ENCODE results near the gene ZNF385C.

DNA sequence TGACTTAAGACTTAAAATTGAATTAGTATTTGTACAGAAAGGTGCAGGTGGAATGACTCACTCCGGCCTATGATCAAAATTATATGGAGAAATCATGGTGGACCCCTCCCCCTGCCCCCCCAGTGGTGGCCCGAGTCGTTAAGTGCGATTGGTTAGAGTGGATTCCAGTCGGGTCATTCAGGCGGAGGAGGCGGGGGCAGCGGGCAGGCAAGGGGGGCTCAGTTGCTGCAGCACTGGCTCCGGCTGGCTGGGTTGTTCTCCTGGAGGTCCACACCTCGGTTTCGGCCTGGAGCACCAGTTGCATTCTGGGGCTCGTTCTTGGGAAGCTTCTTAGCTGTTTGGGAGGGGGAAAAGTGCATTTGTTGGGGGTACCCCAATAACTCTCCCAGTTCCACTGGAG lies 27.3 kb upstream of the ZNF385C start:
- TF ChIP-seq CTCF (IDR thresholded peaks at IDR 0.05) (no peak), JUNB (IDR thresholded peaks at IDR 0.05) (no peak), MAX (IDR thresholded peaks at IDR 0.05) (no peak), EP300 (IDR thresholded peaks at IDR 0.05) (no peak), TP53 (CRISPR knock-in tag; IDR thresholded peaks at IDR 0.05) (no peak), POLR2A (IDR thresholded peaks at IDR 0.05; ENCODE audit: low read length) (no peak), ESRRA (IDR thresholded peaks at IDR 0.05; ENCODE audit: borderline replicate concordance, low read length) (no peak), ZSCAN20 (CRISPR knock-in tag; IDR thresholded peaks at IDR 0.05) (no peak), RCOR1 (IDR thresholded peaks at IDR 0.05; ENCODE audit: low read depth, low read length) (no peak), RAD21 (conservative IDR thresholded peaks at IDR 0.05 in 1 of 2, IDR thresholded peaks at IDR 0.05 in 1 of 2) (no peak), SMC3 (IDR thresholded peaks at IDR 0.05) (no peak)
- TF ChIP-seq, protein P1, sequence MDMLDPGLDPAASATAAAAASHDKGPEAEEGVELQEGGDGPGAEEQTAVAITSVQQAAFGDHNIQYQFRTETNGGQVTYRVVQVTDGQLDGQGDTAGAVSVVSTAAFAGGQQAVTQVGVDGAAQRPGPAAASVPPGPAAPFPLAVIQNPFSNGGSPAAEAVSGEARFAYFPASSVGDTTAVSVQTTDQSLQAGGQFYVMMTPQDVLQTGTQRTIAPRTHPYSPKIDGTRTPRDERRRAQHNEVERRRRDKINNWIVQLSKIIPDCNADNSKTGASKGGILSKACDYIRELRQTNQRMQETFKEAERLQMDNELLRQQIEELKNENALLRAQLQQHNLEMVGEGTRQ (IDR thresholded peaks at IDR 0.05): no peak
- TF ChIP-seq, protein P2, sequence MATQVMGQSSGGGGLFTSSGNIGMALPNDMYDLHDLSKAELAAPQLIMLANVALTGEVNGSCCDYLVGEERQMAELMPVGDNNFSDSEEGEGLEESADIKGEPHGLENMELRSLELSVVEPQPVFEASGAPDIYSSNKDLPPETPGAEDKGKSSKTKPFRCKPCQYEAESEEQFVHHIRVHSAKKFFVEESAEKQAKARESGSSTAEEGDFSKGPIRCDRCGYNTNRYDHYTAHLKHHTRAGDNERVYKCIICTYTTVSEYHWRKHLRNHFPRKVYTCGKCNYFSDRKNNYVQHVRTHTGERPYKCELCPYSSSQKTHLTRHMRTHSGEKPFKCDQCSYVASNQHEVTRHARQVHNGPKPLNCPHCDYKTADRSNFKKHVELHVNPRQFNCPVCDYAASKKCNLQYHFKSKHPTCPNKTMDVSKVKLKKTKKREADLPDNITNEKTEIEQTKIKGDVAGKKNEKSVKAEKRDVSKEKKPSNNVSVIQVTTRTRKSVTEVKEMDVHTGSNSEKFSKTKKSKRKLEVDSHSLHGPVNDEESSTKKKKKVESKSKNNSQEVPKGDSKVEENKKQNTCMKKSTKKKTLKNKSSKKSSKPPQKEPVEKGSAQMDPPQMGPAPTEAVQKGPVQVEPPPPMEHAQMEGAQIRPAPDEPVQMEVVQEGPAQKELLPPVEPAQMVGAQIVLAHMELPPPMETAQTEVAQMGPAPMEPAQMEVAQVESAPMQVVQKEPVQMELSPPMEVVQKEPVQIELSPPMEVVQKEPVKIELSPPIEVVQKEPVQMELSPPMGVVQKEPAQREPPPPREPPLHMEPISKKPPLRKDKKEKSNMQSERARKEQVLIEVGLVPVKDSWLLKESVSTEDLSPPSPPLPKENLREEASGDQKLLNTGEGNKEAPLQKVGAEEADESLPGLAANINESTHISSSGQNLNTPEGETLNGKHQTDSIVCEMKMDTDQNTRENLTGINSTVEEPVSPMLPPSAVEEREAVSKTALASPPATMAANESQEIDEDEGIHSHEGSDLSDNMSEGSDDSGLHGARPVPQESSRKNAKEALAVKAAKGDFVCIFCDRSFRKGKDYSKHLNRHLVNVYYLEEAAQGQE (IDR thresholded peaks at IDR 0.05): no peak
